Panc1 (cell line): ENCODE data around the gene ZNF146. TPM values are rescaled to one million over a fixed set of nuclear protein-coding genes. Genes with fewer than 3 reads are reported as not detected.

ENCODE experiments used
- total RNA-seq: library from RNA; stranded (reverse); gene quantifications from one replicate; pipeline ENCODE4 v1.2.1, GENCODE V29; 2021; ENCODE audit not compliant: unreplicated experiment

Gene ZNF146
- total RNA-seq, 1 experiment from 2014 or later, result 121 TPM

Other genes starting within 250 kb of the ZNF146 start
- 19.0 TPM for gene SDHAF1, start 219.9 kb upstream of the ZNF146 start, total RNA-seq
- gene SYNE4, start 206.3 kb upstream of the ZNF146 start, total RNA-seq, result 1.1 TPM
- 44.8 TPM for gene ALKBH6, start 200.9 kb upstream of the ZNF146 start, total RNA-seq
- 4.7 TPM for gene CLIP3, start 182.2 kb upstream of the ZNF146 start, total RNA-seq
- 9.6 TPM for gene THAP8, start 160.8 kb upstream of the ZNF146 start, total RNA-seq
- gene WDR62, start 160.2 kb upstream of the ZNF146 start, total RNA-seq, result 51.4 TPM
- gene OVOL3, start 104.0 kb upstream of the ZNF146 start, total RNA-seq, result 0.44 TPM
- 174 TPM for gene POLR2I, start 100.2 kb upstream of the ZNF146 start, total RNA-seq
- 496 TPM for gene TBCB, start 99.6 kb upstream of the ZNF146 start, total RNA-seq
- gene CAPNS1, start 75.0 kb upstream of the ZNF146 start, total RNA-seq, result 1,158 TPM
- 0.33 TPM for gene COX7A1, start 62.7 kb upstream of the ZNF146 start, total RNA-seq
- gene ZNF565, start 441 bp upstream of the ZNF146 start, total RNA-seq, result 4.9 TPM
- 3.3 TPM for gene ZFP14, start 164.1 kb downstream of the ZNF146 start, total RNA-seq
- 8.7 TPM for gene ZFP82, start 203.5 kb downstream of the ZNF146 start, total RNA-seq